SK-N-MC (cell line): ENCODE measurements around the gene HDDC2.

Experiments
- DNase-seq: peaks from one replicate; pipeline ENCODE4 v3.0.0-alpha.2; 2011; ENCODE audit warnings: low read depth, low spot score
- H3K27ac ChIP-seq: fragments of 200-600 bp; sonication (generic); 2 replicates; pipeline ENCODE4 v1.5.1; 2016; ENCODE audit warnings: mixed run types
- H3K36me3 ChIP-seq: fragments of 200-600 bp; sonication (generic); 2 replicates; pipeline ENCODE4 v1.6.1; 2017; ENCODE audit warnings: antibody characterized with exemption, low read length, mixed read lengths; ENCODE audit not compliant: insufficient read depth
- H3K4me3 ChIP-seq: fragments of 200-600 bp; sonication (generic); 2 replicates; pipeline ENCODE4 v1.5.1; 2016
- H3K9ac ChIP-seq: fragments of 200-600 bp; sonication (generic); 2 replicates; pipeline ENCODE4 v1.8.0; 2017; ENCODE audit warnings: mixed run types, mixed read lengths; ENCODE audit not compliant: insufficient read length
- H3K9me3 ChIP-seq: fragments of 200-600 bp; sonication (generic); 2 replicates; pipeline ENCODE4 v1.6.1; 2017; ENCODE audit warnings: low read depth, mild to moderate bottlenecking, antibody characterized with exemption, low read length, moderate library complexity, mixed read lengths
- EZH2 ChIP-seq: fragments of 200-600 bp; sonication (generic); IDR thresholded peaks from one replicate; pipeline ENCODE4 v1.6.1; 2017; ENCODE audit warnings: antibody characterized with exemption
- FOXP2 ChIP-seq: optimal IDR thresholded peaks from 2 replicates; pipeline ENCODE3; 2011; ENCODE audit warnings: mild to moderate bottlenecking, moderate library complexity; ENCODE audit not compliant: insufficient read depth; ENCODE audit errors: extremely low read length, control extremely low read depth
- POLR2AphosphoS5 ChIP-seq: IDR thresholded peaks from 2 replicates; pipeline ENCODE4 v1.6.1; 2012; ENCODE audit warnings: mild to moderate bottlenecking, low read depth, low read length, borderline replicate concordance

The HDDC2 gene

GRCh38 chr6:125279961-125280360 lies 21.8 kb downstream of the HDDC2 start:
- peaks cover 82% of the 10 kb centered on the region for H3K36me3 ChIP-seq
- DNase-seq: no peak
- H3K27ac ChIP-seq: no peak overlapping the region

GRCh38 chr6:125277838-125278237 lies 23.9 kb downstream of the HDDC2 start:
- no peak overlapping the region for H3K27ac ChIP-seq
- peaks cover 88% of the 10 kb centered on the region for H3K36me3 ChIP-seq
- TF ChIP-seq EZH2: no peak
- H3K4me3 ChIP-seq: no peak overlapping the region
- no peak for DNase-seq
- no peaks in the 10 kb centered on the region for H3K9me3 ChIP-seq
- H3K9ac ChIP-seq: no peak overlapping the region

More at GRCh38 chr6:125279961-125280360, 21.8 kb downstream of the HDDC2 start:
- no peak overlapping the region for H3K9ac ChIP-seq
- H3K9me3 ChIP-seq: no peaks in the 10 kb centered on the region
- H3K4me3 ChIP-seq: no peak overlapping the region
- no peak for TF ChIP-seq FOXP2
- TF ChIP-seq EZH2: no peak
- no peak for TF ChIP-seq POLR2AphosphoS5

- H3K4me3 ChIP-seq: no peak overlapping the region
- DNase-seq: no peak
- H3K27ac ChIP-seq: no peak overlapping the region
- H3K9me3 ChIP-seq: no peaks in the 10 kb centered on the region
- H3K9ac ChIP-seq: no peak overlapping the region
- peaks cover 77% of the 10 kb centered on the region for H3K36me3 ChIP-seq
- no peak for TF ChIP-seq FOXP2
- TF ChIP-seq POLR2AphosphoS5: no peak
- no peak for TF ChIP-seq EZH2
These were observed 26.0 kb downstream of the HDDC2 start for GRCh38 chr6:125275779-125276178.

- no peak overlapping the region for H3K27ac ChIP-seq
- H3K9me3 ChIP-seq: no peaks in the 10 kb centered on the region
- DNase-seq: no peak
- peaks cover 68% of the 10 kb centered on the region for H3K36me3 ChIP-seq
- H3K9ac ChIP-seq: no peak overlapping the region
- H3K4me3 ChIP-seq: no peak overlapping the region
- no peak for TF ChIP-seq EZH2
- no peak for TF ChIP-seq FOXP2
- TF ChIP-seq POLR2AphosphoS5: no peak
These were observed 26.8 kb downstream of the HDDC2 start for GRCh38 chr6:125274935-125275334.

GRCh38 chr6:125273965-125274364 lies 27.8 kb downstream of the HDDC2 start:
- peaks cover 62% of the 10 kb centered on the region for H3K36me3 ChIP-seq
- no peak for DNase-seq
- H3K9me3 ChIP-seq: no peaks in the 10 kb centered on the region
- no peak overlapping the region for H3K4me3 ChIP-seq
- no peak overlapping the region for H3K27ac ChIP-seq
- TF ChIP-seq FOXP2: no peak
- TF ChIP-seq POLR2AphosphoS5: no peak
- no peak for TF ChIP-seq EZH2
- H3K9ac ChIP-seq: no peak overlapping the region

GRCh38 chr6:125273251-125273650 lies 28.5 kb downstream of the HDDC2 start:
- Histone ChIP-seq H3K9me3 (no peaks in the 10 kb centered on the region), H3K36me3 (peaks cover 56% of the 10 kb centered on the region), H3K9ac (no peak overlapping the region), H3K27ac (no peak overlapping the region), H3K4me3 (no peak overlapping the region)
- no peak for DNase-seq
- TF ChIP-seq EZH2: no peak
- no peak for TF ChIP-seq FOXP2
- no peak for TF ChIP-seq POLR2AphosphoS5

- no peak for DNase-seq
- Histone ChIP-seq H3K9ac (no peak overlapping the region), H3K27ac (no peak overlapping the region), H3K36me3 (peaks cover 40% of the 10 kb centered on the region), H3K4me3 (no peak overlapping the region), H3K9me3 (no peaks in the 10 kb centered on the region)
- TF ChIP-seq POLR2AphosphoS5: no peak
These were observed 30.1 kb downstream of the HDDC2 start for GRCh38 chr6:125271486-125272159.

GRCh38 chr6:125270380-125270779 lies 31.4 kb downstream of the HDDC2 start:
- Histone ChIP-seq H3K4me3 (no peak overlapping the region), H3K36me3 (peaks cover 32% of the 10 kb centered on the region), H3K9ac (no peak overlapping the region), H3K27ac (no peak overlapping the region), H3K9me3 (no peaks in the 10 kb centered on the region)
- no peak for TF ChIP-seq EZH2
- no peak; the same call in 1 of the 2 replicates for TF ChIP-seq POLR2AphosphoS5
- TF ChIP-seq FOXP2: no peak
- DNase-seq: no peak

GRCh38 chr6:125269328-125269985 lies 32.3 kb downstream of the HDDC2 start:
- Histone ChIP-seq H3K9me3 (no peaks in the 10 kb centered on the region), H3K36me3 (peaks cover 23% of the 10 kb centered on the region; the same call in 1 of the 2 replicates), H3K9ac (no peak overlapping the region), H3K4me3 (no peak overlapping the region), H3K27ac (no peak overlapping the region)
- TF ChIP-seq POLR2AphosphoS5 (no peak), EZH2 (no peak), FOXP2 (no peak)
- DNase-seq: no peak
